ENCODE results near the gene PARD6B. TPM values are rescaled to one million over a fixed set of nuclear protein-coding genes. Genes with fewer than 3 reads are reported as not detected.

The PARD6B gene
- total and polyA plus RNA-seq, 2 donors (not counting 1 experiment from before 2014, with no cell fraction given), result 0.91 to 6.0 TPM

DNA sequence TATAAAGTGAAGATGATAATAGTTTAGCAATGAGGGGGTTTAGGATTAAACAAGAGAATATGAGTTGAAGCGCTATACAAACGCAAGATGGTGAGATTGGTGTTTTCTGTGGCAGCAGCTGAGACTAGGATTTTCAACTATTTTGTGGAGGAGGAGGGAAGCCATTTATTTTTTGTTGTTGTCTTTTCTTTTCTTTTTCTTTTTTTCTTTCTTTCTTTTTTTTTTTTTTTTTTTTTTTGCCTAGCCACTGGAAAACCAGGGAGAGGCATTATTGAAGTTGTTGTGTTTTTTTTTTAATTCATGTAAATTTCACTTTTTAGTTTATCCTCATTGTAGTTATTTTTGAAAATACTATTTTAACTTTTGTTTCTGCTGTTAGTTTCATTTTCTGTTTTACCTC lies 15.9 kb downstream of the PARD6B start:
- ChIA-PET CTCF (interaction anchor here (1.0 to 7.2 kb wide), 3 partner anchors 10 to 559 kb away, joined by 3 to 95 read pairs (median 3); partner anchors contain the start of genes CEBPB, DPM1 and MOCS3), POLR2A (no interaction called here)
- H4K20me1 ChIP-seq (ENCODE audit: control insufficient read depth, insufficient read depth, low read length, poor library complexity, severe bottlenecking), result no peaks in the 10 kb centered on the region
- H3K9me3 ChIP-seq (ENCODE audit: control extremely low read depth in 1 of 3, control insufficient read depth in 2 of 3, insufficient read depth in 1 of 3, low read length in 2 of 3), result no peaks in the 10 kb centered on the region
- H3K79me2 ChIP-seq (ENCODE audit: control insufficient read depth, insufficient read depth, low read length), result no peaks in the 10 kb centered on the region
- no peak overlapping the region for H3K4me3 Mint-ChIP-seq
- H3K27ac Mint-ChIP-seq, result peak overlapping the region; percentile 2
- H3K4me1 ChIP-seq (ENCODE audit: control insufficient read depth in 2 of 2, insufficient read depth in 2 of 2, low read length in 2 of 2), result peaks cover 0 to 3% of the 10 kb centered on the region in 2 donors
- intact Hi-C loops (cut with micrococcal nuclease), result loop anchor here (5.0 kb wide), 1 partner anchor 165 kb away; no protein-coding TSS in a partner anchor
- H3K9ac ChIP-seq (ENCODE audit: low read length), result no peak overlapping the region
- ATAC-seq (ENCODE audit: low read depth), result no peak
- H3K4me2 ChIP-seq (replicated peaks; ENCODE audit: low read depth, low read length, poor library complexity, severe bottlenecking), result peak overlapping the region; percentile 28
- no peaks in the 10 kb centered on the region for H3K27me3 ChIP-seq (replicated peaks in 1 of 4; ENCODE audit: control extremely low read depth in 1 of 4, control insufficient read depth in 3 of 4, insufficient read depth in 4 of 4, low read length in 3 of 4)
- no CpG with 5 or more reads among the region's 2 CpGs for WGBS (ENCODE audit: insufficient coverage)
- no peak for DNase-seq
- H3K4me3 ChIP-seq (ENCODE audit: control extremely low read depth in 1 of 5, extremely low read depth in 1 of 5, insufficient read depth in 1 of 5, low read depth in 2 of 5, low read length in 4 of 5), result no peak overlapping the region
- H3K4me1 Mint-ChIP-seq, result peaks cover 6% of the 10 kb centered on the region
- H3K27me3 Mint-ChIP-seq, result no peaks in the 10 kb centered on the region
- no peak overlapping the region for H3K27ac ChIP-seq (ENCODE audit: low read length in 2 of 2)
- H3K36me3 ChIP-seq (replicated peaks in 1 of 2; ENCODE audit: control extremely low read depth in 1 of 2, control insufficient read depth in 1 of 2, extremely low read depth in 1 of 2, insufficient read depth in 2 of 2, low read length in 1 of 2), result peaks cover 8 to 13% of the 10 kb centered on the region in 2 experiments
- no peak overlapping the region for H2AFZ ChIP-seq (ENCODE audit: insufficient read depth, low read depth, low read length, poor library complexity, severe bottlenecking)
- H3K9me3 Mint-ChIP-seq (ENCODE audit: insufficient read depth), result no peaks in the 10 kb centered on the region
- TF ChIP-seq, protein P1, sequence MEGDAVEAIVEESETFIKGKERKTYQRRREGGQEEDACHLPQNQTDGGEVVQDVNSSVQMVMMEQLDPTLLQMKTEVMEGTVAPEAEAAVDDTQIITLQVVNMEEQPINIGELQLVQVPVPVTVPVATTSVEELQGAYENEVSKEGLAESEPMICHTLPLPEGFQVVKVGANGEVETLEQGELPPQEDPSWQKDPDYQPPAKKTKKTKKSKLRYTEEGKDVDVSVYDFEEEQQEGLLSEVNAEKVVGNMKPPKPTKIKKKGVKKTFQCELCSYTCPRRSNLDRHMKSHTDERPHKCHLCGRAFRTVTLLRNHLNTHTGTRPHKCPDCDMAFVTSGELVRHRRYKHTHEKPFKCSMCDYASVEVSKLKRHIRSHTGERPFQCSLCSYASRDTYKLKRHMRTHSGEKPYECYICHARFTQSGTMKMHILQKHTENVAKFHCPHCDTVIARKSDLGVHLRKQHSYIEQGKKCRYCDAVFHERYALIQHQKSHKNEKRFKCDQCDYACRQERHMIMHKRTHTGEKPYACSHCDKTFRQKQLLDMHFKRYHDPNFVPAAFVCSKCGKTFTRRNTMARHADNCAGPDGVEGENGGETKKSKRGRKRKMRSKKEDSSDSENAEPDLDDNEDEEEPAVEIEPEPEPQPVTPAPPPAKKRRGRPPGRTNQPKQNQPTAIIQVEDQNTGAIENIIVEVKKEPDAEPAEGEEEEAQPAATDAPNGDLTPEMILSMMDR (IDR thresholded peaks at IDR 0.05), result no peak
- TF ChIP-seq EZH2 (IDR thresholded peaks at IDR 0.05; ENCODE audit: borderline replicate concordance, insufficient read depth, low read depth, low read length, poor library complexity, severe bottlenecking), result no peak

- peaks cover 0 to 3% of the 10 kb centered on the region in 2 donors for H3K4me1 ChIP-seq (ENCODE audit: control insufficient read depth in 2 of 2, insufficient read depth in 2 of 2, low read length in 2 of 2)
- TF ChIP-seq EZH2 (IDR thresholded peaks at IDR 0.05; ENCODE audit: borderline replicate concordance, insufficient read depth, low read depth, low read length, poor library complexity, severe bottlenecking), result no peak
- TF ChIP-seq, protein P1 (IDR thresholded peaks at IDR 0.05), result no peak
- no peak overlapping the region for H3K27ac ChIP-seq (ENCODE audit: low read length in 2 of 2)
- peaks cover 8 to 13% of the 10 kb centered on the region in 2 experiments for H3K36me3 ChIP-seq (replicated peaks in 1 of 2; ENCODE audit: control extremely low read depth in 1 of 2, control insufficient read depth in 1 of 2, extremely low read depth in 1 of 2, insufficient read depth in 2 of 2, low read length in 1 of 2)
- ChIA-PET POLR2A (interaction anchor here (0.5 kb wide), 1 partner anchor 58 kb away, joined by 10 read pairs; no protein-coding TSS in a partner anchor), CTCF (interaction anchor here (0.7 to 7.2 kb wide), 15 partner anchors 9 to 571 kb away, joined by 3 to 95 read pairs (median 4); partner anchors contain the start of genes CEBPB, PARD6B and RIPOR3)
- ATAC-seq (ENCODE audit: low read depth) (no peak), DNase-seq (no peak)
- 98% methylated on average over 6 of the region's 8 CpGs for WGBS (ENCODE audit: insufficient coverage)
- no peak overlapping the region for H3K4me2 ChIP-seq (replicated peaks; ENCODE audit: low read depth, low read length, poor library complexity, severe bottlenecking)
- no peak overlapping the region for H3K4me3 ChIP-seq (ENCODE audit: control extremely low read depth in 1 of 5, extremely low read depth in 1 of 5, insufficient read depth in 1 of 5, low read depth in 2 of 5, low read length in 4 of 5)
- Mint-ChIP-seq H3K27ac (no peak overlapping the region), H3K4me1 (peaks cover 6% of the 10 kb centered on the region), H3K4me3 (no peak overlapping the region), H3K9me3 (ENCODE audit: insufficient read depth) (no peaks in the 10 kb centered on the region), H3K27me3 (no peaks in the 10 kb centered on the region)
- no peak overlapping the region for H2AFZ ChIP-seq (ENCODE audit: insufficient read depth, low read depth, low read length, poor library complexity, severe bottlenecking)
- intact Hi-C loops (cut with micrococcal nuclease), result no loop called here
- no peak overlapping the region for H3K9ac ChIP-seq (ENCODE audit: low read length)
- no peaks in the 10 kb centered on the region for H3K79me2 ChIP-seq (ENCODE audit: control insufficient read depth, insufficient read depth, low read length)
- H3K27me3 ChIP-seq (replicated peaks in 1 of 4; ENCODE audit: control extremely low read depth in 1 of 4, control insufficient read depth in 3 of 4, insufficient read depth in 4 of 4, low read length in 3 of 4), result no peaks in the 10 kb centered on the region
- H3K9me3 ChIP-seq (ENCODE audit: control extremely low read depth in 1 of 3, control insufficient read depth in 2 of 3, insufficient read depth in 1 of 3, low read length in 2 of 3), result no peaks in the 10 kb centered on the region
- H4K20me1 ChIP-seq (ENCODE audit: control insufficient read depth, insufficient read depth, low read length, poor library complexity, severe bottlenecking), result no peaks in the 10 kb centered on the region
Measured at GRCh38 chr20:50750145-50750671, 18.8 kb downstream of the PARD6B start.
